Progenitor cell of endocrine pancreas (in vitro differentiated cells): Measurements from ENCODE around the gene ZNF14. TPM values are rescaled to one million over a fixed set of nuclear protein-coding genes. Genes with fewer than 3 reads are reported as not detected.
"Not testable (repeated sequence)": the region's sequence is repeated elsewhere in the genome, so short reads cannot be mapped to it uniquely, and the experiment has no call there.

Experiments
- DNase-seq: peaks from one replicate; pipeline ENCODE4 v3.0.0; 2021; ENCODE audit warnings: low spot score; ENCODE audit not compliant: unreplicated experiment
- H3K27ac Mint-ChIP-seq: 2 replicates; pipeline ENCODE4 v1.8.0; 2021; ENCODE audit warnings: mild to moderate bottlenecking, moderate library complexity, mixed read lengths
- H3K27me3 Mint-ChIP-seq: 2 replicates; pipeline ENCODE4 v1.8.0; 2021; ENCODE audit warnings: mixed read lengths
- H3K36me3 Mint-ChIP-seq: 2 replicates; pipeline ENCODE4 v1.8.0; 2022; ENCODE audit warnings: mixed read lengths; ENCODE audit not compliant: insufficient read depth
- H3K4me1 Mint-ChIP-seq: 2 replicates; pipeline ENCODE4 v1.8.0; 2021; ENCODE audit warnings: low read depth, mixed read lengths
- H3K4me3 Mint-ChIP-seq: 2 replicates; pipeline ENCODE4 v1.8.0; 2021; ENCODE audit warnings: low read depth, mild to moderate bottlenecking, moderate library complexity, mixed read lengths
- H3K9me3 Mint-ChIP-seq: 2 replicates; pipeline ENCODE4 v1.8.0; 2021; ENCODE audit warnings: low read depth, mixed read lengths
- total RNA-seq: library from RNA; stranded (reverse); gene quantifications from 2 replicates; pipeline ENCODE4 v1.2.1, GENCODE V29; 2021
- TF ChIP-seq, protein P1 (sequence below): fragments of 200-600 bp; sonication (generic); IDR thresholded peaks from one replicate; pipeline ENCODE4 v1.5.0; 2021; ENCODE audit warnings: antibody characterized with exemption, mild to moderate bottlenecking; ENCODE audit not compliant: unreplicated experiment

Gene ZNF14
- total RNA-seq, 1 donor from 2014 or later: 12.4 TPM

DNA sequence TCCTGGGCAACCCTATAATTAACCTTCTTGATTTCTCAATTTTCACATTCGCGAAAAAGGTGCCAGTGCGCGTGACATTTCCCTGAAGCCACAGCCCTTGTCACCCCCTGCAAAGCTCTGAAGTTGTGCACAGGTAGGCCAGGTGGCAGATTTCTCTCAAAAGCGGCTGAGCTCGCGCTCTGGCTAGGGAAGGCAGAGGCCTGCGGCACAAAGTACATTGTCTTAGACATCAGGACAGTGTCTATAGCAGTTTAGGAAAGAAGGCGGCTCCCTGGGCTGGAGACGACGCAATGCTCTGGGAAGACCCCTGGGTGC is 42.9 kb upstream of the ZNF14 start:
- H3K36me3 Mint-ChIP-seq: peaks cover 13% of the 10 kb centered on the region
- TF ChIP-seq, protein P1, sequence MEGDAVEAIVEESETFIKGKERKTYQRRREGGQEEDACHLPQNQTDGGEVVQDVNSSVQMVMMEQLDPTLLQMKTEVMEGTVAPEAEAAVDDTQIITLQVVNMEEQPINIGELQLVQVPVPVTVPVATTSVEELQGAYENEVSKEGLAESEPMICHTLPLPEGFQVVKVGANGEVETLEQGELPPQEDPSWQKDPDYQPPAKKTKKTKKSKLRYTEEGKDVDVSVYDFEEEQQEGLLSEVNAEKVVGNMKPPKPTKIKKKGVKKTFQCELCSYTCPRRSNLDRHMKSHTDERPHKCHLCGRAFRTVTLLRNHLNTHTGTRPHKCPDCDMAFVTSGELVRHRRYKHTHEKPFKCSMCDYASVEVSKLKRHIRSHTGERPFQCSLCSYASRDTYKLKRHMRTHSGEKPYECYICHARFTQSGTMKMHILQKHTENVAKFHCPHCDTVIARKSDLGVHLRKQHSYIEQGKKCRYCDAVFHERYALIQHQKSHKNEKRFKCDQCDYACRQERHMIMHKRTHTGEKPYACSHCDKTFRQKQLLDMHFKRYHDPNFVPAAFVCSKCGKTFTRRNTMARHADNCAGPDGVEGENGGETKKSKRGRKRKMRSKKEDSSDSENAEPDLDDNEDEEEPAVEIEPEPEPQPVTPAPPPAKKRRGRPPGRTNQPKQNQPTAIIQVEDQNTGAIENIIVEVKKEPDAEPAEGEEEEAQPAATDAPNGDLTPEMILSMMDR: no peak
- H3K9me3 Mint-ChIP-seq: peaks cover 9% of the 10 kb centered on the region
- peak overlapping the region; percentile 98 for H3K27ac Mint-ChIP-seq
- peak overlapping the region; percentile 96 for H3K4me3 Mint-ChIP-seq
- no peak for DNase-seq
- no peaks in the 10 kb centered on the region for H3K27me3 Mint-ChIP-seq
- peaks cover 28% of the 10 kb centered on the region for H3K4me1 Mint-ChIP-seq

DNA sequence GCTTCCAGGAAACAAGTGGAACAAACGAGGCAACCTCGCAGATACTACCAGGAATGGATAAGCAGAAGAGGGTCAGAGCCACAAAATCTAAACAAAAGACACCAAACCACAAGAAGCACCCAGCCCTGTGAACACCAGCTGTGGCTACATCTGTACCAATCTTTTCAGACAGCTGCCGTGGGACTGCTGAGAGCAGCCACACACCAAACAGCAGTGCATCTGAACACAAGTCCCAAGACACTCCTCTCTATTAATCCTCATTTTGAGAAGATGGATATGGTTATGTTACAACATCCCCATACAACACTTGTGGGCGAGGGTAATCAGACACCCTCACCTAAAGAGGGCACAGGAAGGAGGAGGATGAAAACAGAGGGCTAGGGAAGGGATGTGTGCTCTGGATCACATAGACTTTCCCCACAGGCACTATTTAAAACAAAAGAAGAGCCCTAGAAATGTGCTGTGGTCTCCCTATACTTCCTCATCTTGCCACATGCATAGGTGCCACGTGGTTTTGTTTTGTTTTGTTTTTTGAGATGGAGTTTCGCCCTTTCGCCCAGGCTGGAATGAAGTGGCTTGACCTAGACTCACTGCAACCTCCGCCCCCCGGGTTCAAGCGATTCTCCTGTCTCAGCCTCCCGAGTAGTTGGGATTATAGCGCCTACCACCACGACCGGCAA is 41.6 kb upstream of the ZNF14 start:
- peaks cover 9% of the 10 kb centered on the region for H3K9me3 Mint-ChIP-seq
- peaks cover 28% of the 10 kb centered on the region for H3K4me1 Mint-ChIP-seq
- no peak for DNase-seq
- TF ChIP-seq, protein P1: no peak
- peak overlapping the region; percentile 45 for H3K27ac Mint-ChIP-seq
- H3K4me3 Mint-ChIP-seq: peak overlapping the region; percentile 42
- H3K27me3 Mint-ChIP-seq: no peaks in the 10 kb centered on the region
- H3K36me3 Mint-ChIP-seq: peaks cover 5% of the 10 kb centered on the region

DNA sequence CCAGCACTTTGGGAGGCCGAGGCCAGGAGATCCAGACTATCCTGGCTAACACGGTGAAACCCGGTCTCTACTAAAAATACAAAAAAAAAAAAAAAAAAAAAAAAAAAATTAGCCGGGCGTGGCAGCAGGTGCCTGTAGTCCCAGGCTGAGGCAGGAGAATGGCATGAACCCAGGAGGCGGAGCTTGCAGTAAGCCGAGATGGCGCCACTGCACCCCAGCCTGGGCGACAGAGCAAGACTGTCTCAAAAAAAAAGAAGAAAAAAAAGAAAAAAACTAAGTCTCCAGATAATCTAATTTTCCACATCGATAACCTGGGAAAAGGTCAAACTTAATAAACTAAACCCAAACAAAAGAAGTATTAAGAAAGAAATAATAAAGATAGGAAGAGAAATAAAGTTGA is 39.1 kb upstream of the ZNF14 start:
- DNase-seq: not testable (repeated sequence)
- peak overlapping the region; percentile 50 for H3K27ac Mint-ChIP-seq

DNA sequence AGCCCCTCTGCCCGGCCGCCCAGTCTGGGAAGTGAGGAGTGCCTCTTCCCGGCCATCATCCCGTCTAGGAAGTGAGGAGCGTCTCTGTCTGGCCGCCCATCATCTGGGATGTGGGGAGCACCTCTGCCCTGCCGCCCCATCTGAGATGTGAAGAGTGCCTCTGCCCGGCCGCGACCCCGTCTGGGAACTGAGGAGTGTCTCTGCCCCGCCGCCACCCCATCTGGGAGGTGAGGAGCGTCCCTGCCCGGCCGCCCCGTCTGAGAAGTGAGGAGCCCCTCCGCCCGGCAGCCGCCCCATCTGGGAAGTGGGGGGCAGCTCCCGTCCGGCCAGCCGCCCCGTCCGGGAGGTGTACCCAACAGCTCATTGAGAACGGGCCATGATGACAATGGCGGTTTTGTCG is 37.1 kb upstream of the ZNF14 start:
- not testable (repeated sequence) for H3K36me3 Mint-ChIP-seq, H3K27ac Mint-ChIP-seq, H3K27me3 Mint-ChIP-seq, H3K9me3 Mint-ChIP-seq, H3K4me3 Mint-ChIP-seq, DNase-seq, H3K4me1 Mint-ChIP-seq

More for the DNA sequence above, 39.1 kb upstream of the ZNF14 start:
- H3K4me3 Mint-ChIP-seq, H3K36me3 Mint-ChIP-seq, H3K9me3 Mint-ChIP-seq, H3K27me3 Mint-ChIP-seq: not testable (repeated sequence)
- peaks cover 14% of the 10 kb centered on the region for H3K4me1 Mint-ChIP-seq

DNA sequence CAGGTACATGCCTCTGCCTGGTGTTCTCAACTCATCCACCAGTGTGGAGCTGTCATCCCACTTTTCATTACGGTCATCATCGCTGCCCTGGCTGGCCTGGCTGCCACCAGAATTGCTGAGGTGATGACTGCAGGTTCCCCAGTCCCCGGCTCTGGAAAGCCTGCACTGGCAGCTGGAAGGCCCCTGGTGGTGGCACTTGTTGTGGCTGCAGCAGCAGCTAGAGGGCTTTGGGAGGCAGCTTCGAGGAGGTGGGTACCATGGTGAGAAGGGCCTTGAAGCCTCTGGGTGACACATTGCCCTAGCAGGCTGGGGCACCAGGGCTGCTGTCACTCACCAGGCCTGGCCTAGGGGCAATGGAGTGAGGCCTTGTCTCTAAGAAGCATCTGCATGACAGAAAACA is 25.3 kb upstream of the ZNF14 start:
- DNase-seq: no peak
- H3K9me3 Mint-ChIP-seq: no peaks in the 10 kb centered on the region
- H3K27me3 Mint-ChIP-seq: no peaks in the 10 kb centered on the region
- TF ChIP-seq, protein P1: no peak
- no peak overlapping the region for H3K4me3 Mint-ChIP-seq
- H3K27ac Mint-ChIP-seq: no peak overlapping the region
- H3K36me3 Mint-ChIP-seq: no peaks in the 10 kb centered on the region
- H3K4me1 Mint-ChIP-seq: no peaks in the 10 kb centered on the region

DNA sequence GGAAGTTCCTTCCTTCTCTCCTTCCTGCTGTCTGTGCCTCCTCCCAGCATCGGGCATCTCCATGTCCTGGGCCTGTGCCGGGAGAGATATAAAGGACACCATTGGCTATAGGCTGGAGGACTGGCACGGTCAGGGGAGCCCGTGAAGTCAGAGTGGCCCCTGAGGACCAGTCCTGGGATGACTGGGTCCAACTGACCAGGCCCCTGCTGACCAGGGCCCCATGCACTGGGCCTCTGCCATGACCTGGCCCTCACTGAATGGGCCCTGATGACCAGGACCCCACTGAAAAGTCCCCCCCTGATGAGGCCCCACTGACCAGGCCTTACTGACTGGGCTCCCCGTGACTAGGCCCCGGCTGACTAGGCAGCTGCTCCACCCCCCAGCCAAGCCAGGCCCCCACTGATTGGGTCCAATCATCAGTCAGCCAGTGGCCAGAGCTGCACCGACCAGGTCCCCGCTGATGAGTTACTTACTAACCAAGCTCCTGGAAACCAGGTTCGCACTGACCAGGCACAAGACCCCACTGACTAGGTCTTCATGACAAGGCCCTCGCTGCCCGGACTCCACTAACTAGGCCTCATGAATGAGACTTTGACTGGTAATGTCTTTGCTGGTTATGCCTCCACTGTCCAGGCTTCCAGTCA is 20.0 kb upstream of the ZNF14 start:
- H3K4me1 Mint-ChIP-seq: no peaks in the 10 kb centered on the region
- no peak overlapping the region for H3K27ac Mint-ChIP-seq
- no peak overlapping the region for H3K4me3 Mint-ChIP-seq
- no peak for DNase-seq
- no peaks in the 10 kb centered on the region for H3K27me3 Mint-ChIP-seq
- TF ChIP-seq, protein P1: no peak
- no peaks in the 10 kb centered on the region for H3K9me3 Mint-ChIP-seq
- H3K36me3 Mint-ChIP-seq: no peaks in the 10 kb centered on the region
